DND-41 (cell line): ENCODE data around the gene CHERP.

Source experiments
- ATAC-seq: fragments of 200-7000 bp; cut with Tn5 transposase; 3 replicates; pipeline ENCODE4 v1.9.1; 2021; ENCODE audit warnings: low read depth; ENCODE audit not compliant: insufficient read depth
- DNase-seq: peaks from one replicate; pipeline ENCODE4 v3.0.0-alpha.2; 2020
- H2AFZ ChIP-seq: 2 replicates; pipeline ENCODE4 v1.6.0; 2012; ENCODE audit warnings: low read depth, low read length
- H3K27ac ChIP-seq: 2 replicates; pipeline ENCODE4 v1.5.1; 2012; ENCODE audit warnings: low read length, inconsistent platforms
- H3K27me3 ChIP-seq: fragments of 200-600 bp; sonication (generic); 2 replicates; pipeline ENCODE4 v1.6.0; 2012; ENCODE audit warnings: low read length, mild to moderate bottlenecking, inconsistent platforms; ENCODE audit not compliant: insufficient read depth, poor library complexity
- H3K36me3 ChIP-seq: 2 replicates; pipeline ENCODE4 v1.5.1; 2012; ENCODE audit warnings: low read length, inconsistent platforms; ENCODE audit not compliant: insufficient read depth
- H3K4me1 ChIP-seq: 2 replicates; pipeline ENCODE4 v1.5.1; 2012; ENCODE audit warnings: mild to moderate bottlenecking, low read length; ENCODE audit not compliant: insufficient read depth
- H3K4me2 ChIP-seq: 2 replicates; pipeline ENCODE4 v1.6.0; 2012; ENCODE audit warnings: mild to moderate bottlenecking, moderate library complexity, low read length, inconsistent platforms; ENCODE audit not compliant: insufficient read depth
- H3K4me3 ChIP-seq, 2 experiments: fragments of 200-600 bp in 1 of 2; shearing (Covaris generic) in 1 of 2; 2 replicates each; pipeline ENCODE4 v1.5.1; 2012 to 2016; ENCODE audit warnings: inconsistent platforms in 2 of 2, low read length in 2 of 2, mild to moderate bottlenecking in 2 of 2, low read depth in 1 of 2, moderate library complexity in 1 of 2
- H3K79me2 ChIP-seq: 2 replicates; pipeline ENCODE4 v1.6.0; 2012; ENCODE audit warnings: low read length, inconsistent platforms; ENCODE audit not compliant: insufficient read depth
- H3K9ac ChIP-seq: 2 replicates; pipeline ENCODE4 v1.6.0; 2012; ENCODE audit warnings: low read depth, mild to moderate bottlenecking, inconsistent platforms, low read length, moderate library complexity
- H3K9me3 ChIP-seq: 2 replicates; pipeline ENCODE4 v1.5.1; 2012; ENCODE audit warnings: low read length, moderate library complexity, mild to moderate bottlenecking, inconsistent platforms; ENCODE audit not compliant: insufficient read depth, severe bottlenecking
- H4K20me1 ChIP-seq: 2 replicates; pipeline ENCODE4 v1.6.0; 2012; ENCODE audit warnings: low read length; ENCODE audit not compliant: insufficient read depth
- EZH2 ChIP-seq: IDR thresholded peaks from 3 replicates; pipeline ENCODE4 v1.6.1; 2012; ENCODE audit warnings: borderline replicate concordance, low read depth, mild to moderate bottlenecking, moderate library complexity, low read length, inconsistent platforms; ENCODE audit not compliant: severe bottlenecking
- TF ChIP-seq, protein P1 (sequence below): IDR thresholded peaks from 2 replicates; pipeline ENCODE4 v1.5.1; 2012; ENCODE audit warnings: borderline replicate concordance, low read length, moderate library complexity, mild to moderate bottlenecking; ENCODE audit not compliant: poor library complexity, severe bottlenecking; ENCODE audit errors: extremely low read depth

CHERP gene

GRCh38 chr19:16482745-16483144 is 59.5 kb downstream of the CHERP start:
- TF ChIP-seq, protein P1, sequence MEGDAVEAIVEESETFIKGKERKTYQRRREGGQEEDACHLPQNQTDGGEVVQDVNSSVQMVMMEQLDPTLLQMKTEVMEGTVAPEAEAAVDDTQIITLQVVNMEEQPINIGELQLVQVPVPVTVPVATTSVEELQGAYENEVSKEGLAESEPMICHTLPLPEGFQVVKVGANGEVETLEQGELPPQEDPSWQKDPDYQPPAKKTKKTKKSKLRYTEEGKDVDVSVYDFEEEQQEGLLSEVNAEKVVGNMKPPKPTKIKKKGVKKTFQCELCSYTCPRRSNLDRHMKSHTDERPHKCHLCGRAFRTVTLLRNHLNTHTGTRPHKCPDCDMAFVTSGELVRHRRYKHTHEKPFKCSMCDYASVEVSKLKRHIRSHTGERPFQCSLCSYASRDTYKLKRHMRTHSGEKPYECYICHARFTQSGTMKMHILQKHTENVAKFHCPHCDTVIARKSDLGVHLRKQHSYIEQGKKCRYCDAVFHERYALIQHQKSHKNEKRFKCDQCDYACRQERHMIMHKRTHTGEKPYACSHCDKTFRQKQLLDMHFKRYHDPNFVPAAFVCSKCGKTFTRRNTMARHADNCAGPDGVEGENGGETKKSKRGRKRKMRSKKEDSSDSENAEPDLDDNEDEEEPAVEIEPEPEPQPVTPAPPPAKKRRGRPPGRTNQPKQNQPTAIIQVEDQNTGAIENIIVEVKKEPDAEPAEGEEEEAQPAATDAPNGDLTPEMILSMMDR, result no peak
- no peak for TF ChIP-seq EZH2
- Histone ChIP-seq H3K79me2 (no peaks in the 10 kb centered on the region), H3K27me3 (no peaks in the 10 kb centered on the region), H3K4me2 (no peak overlapping the region), H3K9me3 (no peaks in the 10 kb centered on the region), H3K4me1 (no peaks in the 10 kb centered on the region), H3K27ac (no peak overlapping the region), H4K20me1 (no peaks in the 10 kb centered on the region), H3K4me3 (no peak overlapping the region), H3K9ac (no peak overlapping the region), H3K36me3 (no peaks in the 10 kb centered on the region), H2AFZ (no peak overlapping the region)
- DNase-seq (no peak), ATAC-seq (no peak)

GRCh38 chr19:16477311-16477710 is 64.9 kb downstream of the CHERP start:
- Histone ChIP-seq H3K36me3 (no peaks in the 10 kb centered on the region), H3K27me3 (no peaks in the 10 kb centered on the region), H3K79me2 (no peaks in the 10 kb centered on the region), H4K20me1 (no peaks in the 10 kb centered on the region), H3K9ac (no peak overlapping the region), H2AFZ (no peak overlapping the region), H3K4me3 (no peak overlapping the region), H3K9me3 (no peaks in the 10 kb centered on the region), H3K27ac (no peak overlapping the region), H3K4me1 (peaks cover 3% of the 10 kb centered on the region), H3K4me2 (no peak overlapping the region)
- ATAC-seq (no peak), DNase-seq (no peak)
- TF ChIP-seq, protein P1, result no peak
- no peak for TF ChIP-seq EZH2

DNA sequence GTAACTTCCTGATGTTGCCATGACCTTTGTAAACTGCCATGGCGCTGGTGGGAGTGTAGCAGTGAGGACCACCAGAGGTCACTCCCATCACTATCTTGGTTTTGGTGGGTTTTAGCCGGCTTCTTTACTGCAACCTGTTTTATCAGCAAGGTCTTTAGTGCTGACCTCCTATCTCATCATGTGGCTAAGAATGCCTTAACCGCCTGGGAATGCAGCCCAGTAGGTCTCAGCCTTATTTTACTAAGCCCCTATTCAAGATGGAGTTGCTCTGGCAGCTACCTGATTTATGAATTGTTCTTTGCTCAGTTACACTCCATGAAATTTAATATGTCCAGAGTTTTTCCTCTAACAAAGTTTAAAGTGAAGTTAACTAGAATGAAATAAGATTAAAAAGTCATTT is 65.8 kb downstream of the CHERP start:
- H3K36me3 ChIP-seq, result no peaks in the 10 kb centered on the region
- no peak for ATAC-seq

More for the DNA sequence above, 65.8 kb downstream of the CHERP start:
- Histone ChIP-seq H3K9ac (no peak overlapping the region), H3K27ac (no peak overlapping the region), H3K79me2 (peaks cover 3% of the 10 kb centered on the region), H3K9me3 (no peaks in the 10 kb centered on the region), H4K20me1 (no peaks in the 10 kb centered on the region), H2AFZ (no peak overlapping the region), H3K4me2 (no peak overlapping the region), H3K4me1 (peaks cover 6% of the 10 kb centered on the region), H3K27me3 (no peaks in the 10 kb centered on the region), H3K4me3 (no peak overlapping the region)
- TF ChIP-seq EZH2, result no peak
- TF ChIP-seq, protein P1, result no peak
- no peak for DNase-seq
